Measurements from ENCODE around the gene GAREM2.

The GAREM2 gene

DNA sequence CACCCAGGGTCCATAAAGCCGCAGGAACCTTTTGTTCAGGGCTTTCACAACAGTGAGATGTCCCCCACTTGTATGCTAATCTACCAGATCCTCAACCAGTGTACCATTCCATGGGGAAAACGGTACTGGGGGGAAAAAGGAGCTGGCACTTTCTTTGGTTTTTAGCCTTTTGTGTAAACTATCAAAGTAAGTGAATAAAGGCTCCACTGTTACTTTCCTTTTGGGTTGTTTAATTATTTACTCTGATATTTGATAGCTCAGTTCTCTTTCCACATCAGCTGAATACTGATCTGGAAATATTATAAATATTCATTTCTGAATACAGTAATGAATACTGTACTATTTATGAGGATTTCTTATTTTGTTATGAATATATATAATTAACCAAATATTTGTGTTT lies 51.2 kb downstream of the GAREM2 start:
- no peaks in the 10 kb centered on the region for H3F3A ChIP-seq (ENCODE audit: insufficient read depth, low read length)
- H4K20me1 ChIP-seq (ENCODE audit: insufficient read depth, low read length) = no peaks in the 10 kb centered on the region
- no peaks in the 10 kb centered on the region for H3K4me1 ChIP-seq (ENCODE audit: insufficient read depth, low read length, severe bottlenecking)
- H3K27ac ChIP-seq (ENCODE audit: low read depth, low read length, poor library complexity, severe bottlenecking) = no peak overlapping the region
- H3K27me3 ChIP-seq (ENCODE audit: insufficient read depth, low read length) = no peaks in the 10 kb centered on the region
- no peak for TF ChIP-seq EZH2 (IDR thresholded peaks at IDR 0.05; ENCODE audit: borderline replicate concordance, low read length)
- TF ChIP-seq, protein P1, sequence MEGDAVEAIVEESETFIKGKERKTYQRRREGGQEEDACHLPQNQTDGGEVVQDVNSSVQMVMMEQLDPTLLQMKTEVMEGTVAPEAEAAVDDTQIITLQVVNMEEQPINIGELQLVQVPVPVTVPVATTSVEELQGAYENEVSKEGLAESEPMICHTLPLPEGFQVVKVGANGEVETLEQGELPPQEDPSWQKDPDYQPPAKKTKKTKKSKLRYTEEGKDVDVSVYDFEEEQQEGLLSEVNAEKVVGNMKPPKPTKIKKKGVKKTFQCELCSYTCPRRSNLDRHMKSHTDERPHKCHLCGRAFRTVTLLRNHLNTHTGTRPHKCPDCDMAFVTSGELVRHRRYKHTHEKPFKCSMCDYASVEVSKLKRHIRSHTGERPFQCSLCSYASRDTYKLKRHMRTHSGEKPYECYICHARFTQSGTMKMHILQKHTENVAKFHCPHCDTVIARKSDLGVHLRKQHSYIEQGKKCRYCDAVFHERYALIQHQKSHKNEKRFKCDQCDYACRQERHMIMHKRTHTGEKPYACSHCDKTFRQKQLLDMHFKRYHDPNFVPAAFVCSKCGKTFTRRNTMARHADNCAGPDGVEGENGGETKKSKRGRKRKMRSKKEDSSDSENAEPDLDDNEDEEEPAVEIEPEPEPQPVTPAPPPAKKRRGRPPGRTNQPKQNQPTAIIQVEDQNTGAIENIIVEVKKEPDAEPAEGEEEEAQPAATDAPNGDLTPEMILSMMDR (IDR thresholded peaks at IDR 0.05; ENCODE audit: low read length) = no peak
- no peak overlapping the region for H2AFZ ChIP-seq (ENCODE audit: low read length)
- no peaks in the 10 kb centered on the region for H3K79me2 ChIP-seq (ENCODE audit: insufficient read depth, low read length)
- H3K4me3 ChIP-seq (ENCODE audit: low read depth, low read length, poor library complexity, severe bottlenecking) = no peak overlapping the region
- no peaks in the 10 kb centered on the region for H3K9me2 ChIP-seq (ENCODE audit: low read depth, low read length)
- peaks cover 89% of the 10 kb centered on the region for H3K36me3 ChIP-seq (ENCODE audit: insufficient read depth, low read length)
- no peak overlapping the region for H3K4me2 ChIP-seq (ENCODE audit: low read length)
- H3K9ac ChIP-seq (ENCODE audit: low read length) = no peak overlapping the region
- H3K9me3 ChIP-seq (ENCODE audit: low read length) = peaks cover 4% of the 10 kb centered on the region

DNA sequence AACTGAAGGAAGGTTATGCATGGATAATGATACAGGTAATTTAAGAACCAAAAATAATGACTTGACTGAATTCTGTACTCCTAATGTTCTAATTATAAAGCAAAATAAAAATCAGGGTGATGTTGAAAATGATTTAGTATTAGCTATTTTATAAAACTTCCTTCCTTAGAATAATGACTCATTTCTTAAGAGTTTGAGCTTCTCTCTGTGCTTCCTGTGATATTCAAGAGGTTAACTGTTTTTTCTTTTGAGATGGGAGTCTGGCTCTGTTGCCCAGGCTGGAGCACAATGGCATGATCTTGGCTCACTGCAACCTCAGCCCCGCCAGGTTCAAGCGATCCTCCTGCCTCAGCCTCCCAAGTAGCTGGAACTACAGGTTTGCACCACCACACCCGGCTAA lies 56.7 kb downstream of the GAREM2 start:
- no peak overlapping the region for H3K9ac ChIP-seq (ENCODE audit: low read length)
- H3K79me2 ChIP-seq (ENCODE audit: insufficient read depth, low read length) = no peaks in the 10 kb centered on the region
- H3K27ac ChIP-seq (ENCODE audit: low read depth, low read length, poor library complexity, severe bottlenecking) = no peak overlapping the region
- H3K27me3 ChIP-seq (ENCODE audit: insufficient read depth, low read length) = no peaks in the 10 kb centered on the region
- peaks cover 98% of the 10 kb centered on the region for H3K36me3 ChIP-seq (ENCODE audit: insufficient read depth, low read length)
- peaks cover 4% of the 10 kb centered on the region for H3K9me3 ChIP-seq (ENCODE audit: low read length)
- no peaks in the 10 kb centered on the region for H4K20me1 ChIP-seq (ENCODE audit: insufficient read depth, low read length)
- no peaks in the 10 kb centered on the region for H3K9me2 ChIP-seq (ENCODE audit: low read depth, low read length)
- H2AFZ ChIP-seq (ENCODE audit: low read length) = no peak overlapping the region
- no peak overlapping the region for H3K4me3 ChIP-seq (ENCODE audit: low read depth, low read length, poor library complexity, severe bottlenecking)
- H3K4me1 ChIP-seq (ENCODE audit: insufficient read depth, low read length, severe bottlenecking) = no peaks in the 10 kb centered on the region
- H3F3A ChIP-seq (ENCODE audit: insufficient read depth, low read length) = no peaks in the 10 kb centered on the region
- H3K4me2 ChIP-seq (ENCODE audit: low read length) = no peak overlapping the region
- TF ChIP-seq EZH2 (IDR thresholded peaks at IDR 0.05; ENCODE audit: borderline replicate concordance, low read length) = no peak
- TF ChIP-seq, protein P1 (IDR thresholded peaks at IDR 0.05; ENCODE audit: low read length) = no peak

DNA sequence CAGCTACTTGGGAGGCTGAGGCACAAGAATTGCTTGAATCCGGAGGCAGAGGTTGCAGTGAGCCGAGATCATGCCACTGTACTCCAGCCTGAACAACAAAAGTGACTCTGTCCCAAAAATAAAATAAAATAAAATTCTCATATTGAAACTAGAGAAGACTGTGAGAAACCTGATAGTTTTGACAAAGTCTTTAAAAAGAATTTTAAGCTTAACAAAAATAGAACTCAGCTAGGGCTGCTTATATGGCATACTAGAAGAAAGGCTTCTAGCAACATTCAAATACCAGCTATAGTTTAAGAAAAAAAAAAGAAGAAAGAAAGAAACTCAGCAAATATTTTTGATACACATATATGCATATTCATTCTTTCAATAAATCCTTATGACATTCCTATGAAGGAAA lies 57.9 kb downstream of the GAREM2 start:
- Histone ChIP-seq H3K27ac (ENCODE audit: low read depth, low read length, poor library complexity, severe bottlenecking) (no peak overlapping the region), H3K36me3 (ENCODE audit: insufficient read depth, low read length) (peaks cover 98% of the 10 kb centered on the region), H3K9ac (ENCODE audit: low read length) (no peak overlapping the region), H3K4me1 (ENCODE audit: insufficient read depth, low read length, severe bottlenecking) (no peaks in the 10 kb centered on the region), H3K9me3 (ENCODE audit: low read length) (peaks cover 4% of the 10 kb centered on the region), H3K4me3 (ENCODE audit: low read depth, low read length, poor library complexity, severe bottlenecking) (no peak overlapping the region), H3K9me2 (ENCODE audit: low read depth, low read length) (no peaks in the 10 kb centered on the region), H3K4me2 (ENCODE audit: low read length) (no peak overlapping the region), H4K20me1 (ENCODE audit: insufficient read depth, low read length) (no peaks in the 10 kb centered on the region), H3F3A (ENCODE audit: insufficient read depth, low read length) (no peaks in the 10 kb centered on the region), H3K79me2 (ENCODE audit: insufficient read depth, low read length) (no peaks in the 10 kb centered on the region), H2AFZ (ENCODE audit: low read length) (no peak overlapping the region), H3K27me3 (ENCODE audit: insufficient read depth, low read length) (no peaks in the 10 kb centered on the region)
- TF ChIP-seq EZH2 (IDR thresholded peaks at IDR 0.05; ENCODE audit: borderline replicate concordance, low read length) = no peak
- TF ChIP-seq, protein P1 (IDR thresholded peaks at IDR 0.05; ENCODE audit: low read length) = no peak
